Cardiac fibroblast (primary cell): ENCODE measurements around the gene TRABD2A.
A peak's percentile ranks its signal among the peaks of the same experiment; 100 is the strongest.
"Not testable (repeated sequence)": the region's sequence is repeated elsewhere in the genome, so short reads cannot be mapped to it uniquely, and the experiment has no call there.

Source experiments
- DNase-seq, 2 donors: peaks; one replicate each; pipeline versions ENCODE4 v3.0.0 to v3.0.0-alpha.2; 2010; ENCODE audit warnings: low read depth in 2 of 2
- H3K4me3 ChIP-seq, 2 donors: replicated peaks in 1 of 2; 1 replicate in 1 of 2; 2 replicates in 1 of 2; pipeline ENCODE4 v1.5.1; 2011; ENCODE audit warnings: low read depth in 2 of 2, low read length in 2 of 2, mild to moderate bottlenecking in 2 of 2, moderate library complexity in 1 of 2
- TF ChIP-seq, protein P1 (sequence below): IDR thresholded peaks from one replicate; pipeline ENCODE4 v1.5.1; 2011; ENCODE audit warnings: low read depth, mild to moderate bottlenecking, low read length, inconsistent platforms

TRABD2A gene

DNA sequence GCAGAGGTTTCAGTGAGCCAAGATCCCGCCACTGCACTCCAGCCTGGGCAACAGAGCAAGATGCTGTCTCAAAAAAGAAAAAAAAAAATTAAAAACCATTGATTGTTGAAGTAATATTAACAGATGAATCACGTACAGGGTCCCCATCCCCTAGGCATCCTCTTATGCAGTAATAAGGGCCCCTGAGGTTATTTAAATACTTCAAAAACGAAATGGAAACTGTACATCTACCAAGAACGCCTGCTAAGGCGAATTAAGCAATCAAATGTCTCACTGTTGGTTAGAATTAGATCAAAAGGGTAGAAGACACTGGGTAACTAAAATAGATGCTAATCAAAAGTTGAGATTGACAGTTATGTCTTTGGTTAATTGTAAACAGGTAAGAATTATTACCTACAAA, 7.5 kb downstream of the TRABD2A start:
- H3K4me3 ChIP-seq = no peak overlapping the region
- TF ChIP-seq, protein P1, sequence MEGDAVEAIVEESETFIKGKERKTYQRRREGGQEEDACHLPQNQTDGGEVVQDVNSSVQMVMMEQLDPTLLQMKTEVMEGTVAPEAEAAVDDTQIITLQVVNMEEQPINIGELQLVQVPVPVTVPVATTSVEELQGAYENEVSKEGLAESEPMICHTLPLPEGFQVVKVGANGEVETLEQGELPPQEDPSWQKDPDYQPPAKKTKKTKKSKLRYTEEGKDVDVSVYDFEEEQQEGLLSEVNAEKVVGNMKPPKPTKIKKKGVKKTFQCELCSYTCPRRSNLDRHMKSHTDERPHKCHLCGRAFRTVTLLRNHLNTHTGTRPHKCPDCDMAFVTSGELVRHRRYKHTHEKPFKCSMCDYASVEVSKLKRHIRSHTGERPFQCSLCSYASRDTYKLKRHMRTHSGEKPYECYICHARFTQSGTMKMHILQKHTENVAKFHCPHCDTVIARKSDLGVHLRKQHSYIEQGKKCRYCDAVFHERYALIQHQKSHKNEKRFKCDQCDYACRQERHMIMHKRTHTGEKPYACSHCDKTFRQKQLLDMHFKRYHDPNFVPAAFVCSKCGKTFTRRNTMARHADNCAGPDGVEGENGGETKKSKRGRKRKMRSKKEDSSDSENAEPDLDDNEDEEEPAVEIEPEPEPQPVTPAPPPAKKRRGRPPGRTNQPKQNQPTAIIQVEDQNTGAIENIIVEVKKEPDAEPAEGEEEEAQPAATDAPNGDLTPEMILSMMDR = no peak
- no peak for DNase-seq

DNA sequence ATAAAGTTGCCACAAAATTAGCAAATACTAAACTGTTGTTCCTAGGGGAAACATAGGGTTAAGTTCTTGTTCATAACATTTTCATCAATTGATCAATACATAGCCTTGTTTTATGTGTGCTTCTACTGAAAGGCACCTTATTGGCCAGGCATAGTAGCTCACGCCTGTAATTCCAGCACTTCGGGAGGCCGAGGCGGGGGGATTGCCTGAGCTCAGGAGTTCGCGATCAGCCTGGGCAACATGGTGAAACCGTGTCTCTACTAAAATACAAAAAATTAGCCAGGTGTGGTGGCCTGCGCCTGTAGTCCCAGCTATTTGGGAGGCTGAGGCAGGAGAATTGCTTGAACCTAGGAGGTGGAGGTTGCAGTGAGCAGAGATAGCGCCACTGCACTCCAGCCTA, 8.2 kb downstream of the TRABD2A start:
- not testable (repeated sequence) for H3K4me3 ChIP-seq, DNase-seq

DNA sequence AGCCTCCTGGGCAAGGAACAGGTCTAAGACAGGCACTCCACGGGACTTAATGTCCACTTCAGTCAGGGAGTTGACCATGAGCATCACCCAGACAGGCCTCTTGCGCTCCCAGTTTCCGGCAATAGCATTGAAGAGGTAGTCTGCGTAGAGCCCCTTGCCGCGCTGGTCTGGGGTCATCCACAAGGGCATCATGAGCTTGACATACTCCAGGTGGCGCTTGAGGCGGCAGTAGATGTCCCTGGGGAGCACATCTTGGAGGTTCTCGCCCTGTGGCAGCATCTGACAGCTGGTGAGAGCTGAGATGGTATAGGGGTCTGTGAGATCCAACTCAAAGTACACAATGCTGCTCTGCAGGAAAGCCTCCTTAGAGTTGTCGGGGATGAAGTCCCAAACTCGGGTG, 10.6 kb downstream of the TRABD2A start:
- DNase-seq = no peak
- H3K4me3 ChIP-seq = no peak overlapping the region
- TF ChIP-seq, protein P1 = no peak

DNA sequence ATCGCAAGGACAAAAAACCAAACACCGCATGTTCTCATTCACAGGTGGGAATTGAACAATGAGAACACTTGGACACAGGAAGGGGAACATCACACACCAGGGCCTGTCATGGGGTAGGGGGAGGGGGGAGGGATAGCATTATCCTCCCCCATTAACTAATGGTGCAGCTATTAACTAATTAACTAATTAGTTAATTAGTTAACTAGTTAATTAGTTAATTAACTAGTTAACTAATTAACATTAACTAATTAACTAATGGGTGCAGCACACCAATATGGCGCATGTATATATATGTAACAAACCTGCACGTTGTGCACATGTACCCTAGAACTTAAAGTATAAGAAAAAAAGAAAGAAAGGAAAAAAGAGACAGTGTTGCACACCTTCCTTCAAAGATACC, 12.6 kb downstream of the TRABD2A start:
- DNase-seq, H3K4me3 ChIP-seq: not testable (repeated sequence)

DNA sequence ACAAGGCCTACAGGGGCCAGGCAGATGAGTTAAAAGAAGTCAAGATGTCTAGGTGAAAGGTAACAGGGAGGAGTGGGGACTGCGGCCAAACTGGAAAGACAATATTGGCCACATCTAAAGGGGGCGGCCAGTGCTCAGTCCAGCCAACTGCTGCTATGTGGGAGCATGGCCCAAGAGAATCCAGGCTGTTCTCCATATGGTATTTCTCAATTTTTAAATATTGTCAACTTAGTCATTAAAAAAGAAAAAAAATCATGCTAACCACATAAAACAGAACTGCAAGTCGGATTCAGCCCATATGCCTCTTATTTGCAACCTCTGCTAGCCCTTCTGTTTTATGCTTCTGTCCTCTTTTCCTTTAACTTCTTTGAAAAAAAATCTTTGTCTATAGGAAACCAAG, 14.8 kb downstream of the TRABD2A start:
- peak in 1 of 2 donors; percentile 14 for DNase-seq
- H3K4me3 ChIP-seq = no peak overlapping the region
- TF ChIP-seq, protein P1 = no peak

DNA sequence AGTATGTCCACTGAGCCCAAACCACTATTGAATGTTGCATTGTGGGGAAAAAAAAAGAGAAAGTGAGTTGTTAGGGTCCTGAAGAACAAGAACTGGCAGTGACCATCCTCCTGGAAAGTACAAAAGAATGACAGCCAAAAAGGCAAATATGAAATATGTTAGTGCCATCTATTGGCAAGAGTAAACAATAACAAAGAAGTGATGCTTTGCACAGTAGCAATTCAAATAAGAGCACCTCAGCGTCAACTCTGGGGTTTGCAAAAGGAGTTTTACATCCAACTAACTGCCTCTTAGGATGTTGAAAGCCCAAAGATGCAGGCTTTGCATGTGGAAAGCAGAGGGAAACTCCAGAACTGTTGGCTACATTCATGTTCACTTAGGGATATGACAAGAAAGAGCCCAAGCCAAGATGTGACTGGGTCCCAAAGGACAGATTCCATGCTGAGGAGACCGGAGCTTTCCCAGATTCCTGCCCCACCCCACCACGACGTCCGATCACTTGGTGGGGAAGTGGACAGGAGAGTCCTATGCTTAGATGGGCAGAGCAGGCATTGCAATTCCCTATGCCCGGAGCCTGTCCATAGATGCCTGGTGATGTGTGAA, 15.6 kb downstream of the TRABD2A start:
- peak; percentile 49 to 53 for DNase-seq
- no peak overlapping the region for H3K4me3 ChIP-seq
- TF ChIP-seq, protein P1 = peak; percentile 24

DNA sequence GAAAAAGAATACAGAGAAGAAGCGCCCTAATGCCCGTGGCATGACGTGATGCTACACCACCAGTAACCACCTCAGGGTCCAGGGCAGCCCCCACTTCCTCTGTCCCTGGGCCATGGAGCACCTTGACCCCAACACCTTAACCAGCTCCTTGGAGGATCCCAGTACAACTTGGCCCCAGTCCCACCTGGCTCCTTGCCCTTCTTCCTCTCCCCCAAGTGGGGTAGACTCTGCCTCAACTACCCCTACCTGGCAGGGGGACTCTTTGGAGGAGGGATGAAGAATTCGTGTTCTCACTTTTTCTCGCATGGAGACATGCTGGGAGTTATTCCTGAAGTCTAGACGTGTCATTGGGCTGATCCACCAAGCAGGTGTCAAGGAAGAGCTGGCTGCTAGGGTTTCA, 18.9 kb downstream of the TRABD2A start:
- no peak overlapping the region for H3K4me3 ChIP-seq
- TF ChIP-seq, protein P1 = no peak
- no peak for DNase-seq

DNA sequence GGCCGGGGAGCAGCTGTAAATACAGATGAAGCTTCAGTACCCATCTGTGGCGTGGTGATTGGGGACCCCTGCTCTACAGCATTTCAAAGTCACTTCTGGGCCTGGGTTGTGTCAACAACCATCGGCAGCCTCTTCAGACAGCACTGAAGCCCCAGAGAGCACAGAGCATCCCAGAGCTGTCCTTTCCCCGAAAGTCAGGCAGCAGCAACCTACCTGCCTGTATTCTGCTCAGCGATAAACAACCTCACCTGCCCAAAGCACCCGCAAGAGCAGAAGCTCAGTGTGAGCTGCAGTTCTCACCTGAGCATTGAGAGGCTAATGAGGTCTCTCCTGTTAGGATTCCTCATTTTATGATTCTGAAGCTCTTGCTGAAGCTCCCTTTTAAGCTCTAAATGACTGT, 19.3 kb downstream of the TRABD2A start:
- TF ChIP-seq, protein P1 = no peak
- H3K4me3 ChIP-seq = no peak overlapping the region
- DNase-seq = no peak
